Measurements from ENCODE around the gene NFYC. TPM values are rescaled to one million over a fixed set of nuclear protein-coding genes. Genes with fewer than 3 reads are reported as not detected.

The NFYC gene
- total RNA-seq, 4 donors from 2014 or later = 39.9 to 43.3 (median 41.8) TPM

GRCh38 chr1:40734882-40735628, 43.6 kb downstream of the NFYC start:
- H3K27me3 ChIP-seq = no peaks in the 10 kb centered on the region
- DNase-seq = no peak
- peaks cover 0 to 55% (median 10%) of the 10 kb centered on the region in 3 donors for H3K4me1 ChIP-seq
- TF ChIP-seq CTCF (IDR thresholded peaks at IDR 0.05) = no peak
- H3K27ac ChIP-seq = no peak overlapping the region
- H3K4me3 ChIP-seq = no peak overlapping the region
- H3K9me3 ChIP-seq = no peaks in the 10 kb centered on the region
- H3K36me3 ChIP-seq = peaks cover 0 to 18% (median 10%) of the 10 kb centered on the region in 3 donors
- intact Hi-C loops (cut with DNase I) = no loop called here
- WGBS, 2 donors = 87% methylated on average over 8 of the region's 8 CpGs

GRCh38 chr1:40736085-40736531, 44.6 kb downstream of the NFYC start:
- Histone ChIP-seq H3K27me3 (no peaks in the 10 kb centered on the region), H3K9me3 (no peaks in the 10 kb centered on the region), H3K4me3 (no peak overlapping the region), H3K4me1 (peaks cover 0 to 65% (median 10%) of the 10 kb centered on the region in 3 donors), H3K36me3 (peaks cover 0 to 27% (median 10%) of the 10 kb centered on the region in 3 donors), H3K27ac (peak overlapping the region in 3 of 4 donors; percentile 2 to 46 (median 38))
- intact Hi-C loops (cut with DNase I) = no loop called here
- TF ChIP-seq CTCF (IDR thresholded peaks at IDR 0.05) = no peak
- no peak for TF ChIP-seq POLR2A (IDR thresholded peaks at IDR 0.05)
- DNase-seq = no peak

GRCh38 chr1:40738831-40739230, 47.3 kb downstream of the NFYC start:
- no peaks in the 10 kb centered on the region for H3K27me3 ChIP-seq
- H3K9me3 ChIP-seq = no peaks in the 10 kb centered on the region
- 78 to 81% methylated on average over 6 of the region's 6 CpGs for WGBS, 2 donors
- intact Hi-C loops (cut with DNase I) = no loop called here
- peaks cover 0 to 53% (median 10%) of the 10 kb centered on the region in 3 donors for H3K36me3 ChIP-seq
- H3K4me1 ChIP-seq = peaks cover 0 to 68% (median 5%) of the 10 kb centered on the region in 3 donors
- no peak for DNase-seq
- no peak for TF ChIP-seq POLR2A (IDR thresholded peaks at IDR 0.05)
- no peak for TF ChIP-seq CTCF (IDR thresholded peaks at IDR 0.05)
- H3K4me3 ChIP-seq = no peak overlapping the region
- peak overlapping the region in 3 of 4 donors; percentile 8 to 51 (median 23) for H3K27ac ChIP-seq

- Histone ChIP-seq H3K27me3 (no peaks in the 10 kb centered on the region), H3K27ac (peak overlapping the region in 3 of 4 donors; percentile 27 to 61 (median 51)), H3K4me3 (no peak overlapping the region), H3K9me3 (no peaks in the 10 kb centered on the region), H3K36me3 (peaks cover 0 to 57% (median 10%) of the 10 kb centered on the region in 3 donors), H3K4me1 (peaks cover 0 to 68% (median 5%) of the 10 kb centered on the region in 3 donors)
- no peak for DNase-seq
- WGBS, 2 donors = 64 to 83% methylated on average over 2 to 3 of the region's 3 CpGs
- intact Hi-C loops (cut with DNase I) = no loop called here
- no peak for TF ChIP-seq CTCF (IDR thresholded peaks at IDR 0.05)
- no peak for TF ChIP-seq POLR2A (IDR thresholded peaks at IDR 0.05)
Measured at GRCh38 chr1:40739455-40740008, 48.0 kb downstream of the NFYC start.
